Fibroblast of skin of scalp (primary cell): ENCODE results near the gene EIF2D.
A peak's percentile ranks its signal among the peaks of the same experiment; 100 is the strongest.
"Not testable (repeated sequence)": the region's sequence is repeated elsewhere in the genome, so short reads cannot be mapped to it uniquely, and the experiment has no call there.

Experiments used
- DNase-seq: peaks from one replicate; pipeline ENCODE4 v3.0.0-alpha.2; 2013

Gene EIF2D

DNA sequence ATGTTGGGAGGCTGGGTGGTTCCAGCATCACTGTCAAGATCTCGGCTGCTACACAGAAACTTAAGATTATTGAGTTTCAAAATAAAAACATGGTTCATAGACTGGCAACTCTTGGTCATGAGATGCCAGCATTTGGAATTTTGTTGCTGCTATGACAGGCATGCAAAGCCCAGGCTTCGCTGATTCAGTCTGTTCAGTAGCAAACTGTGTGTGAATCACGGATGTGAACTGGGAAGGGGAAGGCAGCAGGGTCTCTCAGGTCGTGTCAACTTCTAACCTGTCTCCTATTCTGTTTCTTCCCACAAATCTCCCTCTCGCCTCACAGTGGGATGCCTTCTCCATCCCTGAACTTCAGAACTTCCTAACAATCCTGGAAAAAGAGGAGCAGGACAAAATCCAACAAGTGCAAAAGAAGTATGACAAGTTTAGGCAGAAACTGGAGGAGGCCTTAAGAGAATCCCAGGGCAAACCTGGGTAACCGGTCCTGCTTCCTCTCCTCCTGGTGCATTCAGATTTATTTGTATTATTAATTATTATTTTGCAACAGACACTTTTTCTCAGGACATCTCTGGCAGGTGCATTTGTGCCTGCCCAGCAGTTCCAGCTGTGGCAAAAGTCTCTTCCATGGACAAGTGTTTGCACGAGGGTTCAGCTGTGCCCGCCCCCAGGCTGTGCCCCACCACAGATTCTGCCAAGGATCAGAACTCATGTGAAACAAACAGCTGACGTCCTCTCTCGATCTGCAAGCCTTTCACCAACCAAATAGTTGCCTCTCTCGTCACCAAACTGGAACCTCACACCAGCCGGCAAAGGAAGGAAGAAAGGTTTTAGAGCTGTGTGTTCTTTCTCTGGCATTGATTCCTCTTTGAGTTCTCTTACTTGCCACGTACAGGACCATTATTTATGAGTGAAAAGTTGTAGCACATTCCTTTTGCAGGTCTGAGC lies 25.5 kb downstream of the EIF2D start:
- no peak for DNase-seq

DNA sequence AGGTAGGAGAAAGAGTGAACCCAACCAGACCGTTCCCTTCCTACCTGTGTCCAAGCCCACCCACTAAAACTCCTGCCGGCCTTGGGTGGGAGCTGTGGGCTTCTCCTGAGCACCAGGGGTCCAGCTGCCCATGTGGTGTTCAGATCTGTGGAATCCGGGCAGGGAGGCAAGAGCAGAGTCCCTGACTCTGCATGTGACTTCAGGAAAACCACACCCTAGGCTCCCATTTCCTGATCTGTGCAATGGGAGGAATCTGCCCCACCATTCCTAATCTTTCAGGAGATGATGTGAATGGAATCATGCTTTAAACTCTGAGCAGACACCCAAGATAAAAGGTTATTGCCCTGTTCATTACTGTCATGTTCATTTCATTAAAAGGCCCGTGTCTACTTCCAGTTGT lies 27.6 kb downstream of the EIF2D start:
- no peak for DNase-seq

DNA sequence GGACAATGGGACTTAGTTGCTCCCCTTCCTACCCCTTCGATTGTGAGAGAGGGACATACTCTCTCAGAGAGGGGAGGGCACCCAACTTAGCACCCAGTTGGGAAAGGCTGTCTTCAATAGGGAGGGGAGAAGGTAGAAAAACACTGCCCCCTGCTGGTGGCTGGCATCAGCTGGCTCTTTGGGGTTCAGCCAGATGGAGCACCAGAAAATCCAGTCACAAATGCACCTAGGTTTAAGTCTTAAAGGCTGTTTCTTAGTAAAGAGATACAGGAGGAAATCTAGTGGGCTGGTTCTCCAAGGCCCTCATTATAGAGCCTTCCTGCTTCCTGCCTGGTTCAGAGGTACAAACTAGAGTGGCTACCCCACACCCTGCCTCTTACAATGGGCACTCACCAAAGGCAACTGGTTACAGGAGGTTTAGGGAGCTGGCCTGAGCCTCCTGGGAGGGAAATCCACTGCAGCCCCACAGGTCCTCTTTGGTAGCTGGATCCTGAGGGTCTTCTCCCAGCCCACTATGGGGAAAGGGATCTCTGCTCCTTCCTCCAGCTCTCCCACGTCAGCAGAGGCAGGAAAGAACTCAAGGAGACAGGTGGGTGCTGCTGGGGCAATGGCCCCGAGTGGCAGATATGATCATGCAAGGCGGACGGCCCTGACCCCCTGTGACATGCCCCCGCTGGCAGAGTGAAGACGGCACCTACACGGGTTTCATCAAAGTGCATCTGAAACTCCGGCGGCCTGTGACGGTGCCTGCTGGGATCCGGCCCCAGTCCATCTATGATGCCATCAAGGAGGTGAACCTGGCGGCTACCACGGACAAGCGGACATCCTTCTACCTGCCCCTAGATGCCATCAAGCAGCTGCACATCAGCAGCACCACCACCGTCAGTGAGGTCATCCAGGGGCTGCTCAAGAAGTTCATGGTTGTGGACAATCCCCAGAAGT lies 28.3 kb downstream of the EIF2D start:
- peak; percentile 68 for DNase-seq

GRCh38 chr1:206582971-206583706 lies 29.1 kb downstream of the EIF2D start:
- no peak for DNase-seq

DNA sequence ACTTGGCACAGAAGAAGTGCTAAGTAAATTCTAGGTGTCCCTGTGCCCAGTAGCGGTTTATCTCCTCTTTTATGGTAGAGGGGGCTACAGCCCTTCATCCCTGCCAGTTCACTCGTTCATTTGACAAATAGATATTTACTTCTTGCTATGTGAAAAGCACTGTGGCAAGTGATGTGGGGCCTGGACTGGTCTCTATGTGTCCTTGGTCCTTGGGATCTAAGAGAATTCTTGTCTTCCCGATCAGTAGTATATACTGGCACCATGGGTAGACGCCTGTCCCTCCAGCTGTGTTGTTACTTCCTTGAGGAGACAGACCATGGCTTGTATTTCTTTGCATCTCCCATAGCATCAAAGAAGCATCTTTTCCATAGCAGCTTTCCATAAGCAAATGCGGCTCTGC lies 29.7 kb downstream of the EIF2D start:
- DNase-seq = no peak

DNA sequence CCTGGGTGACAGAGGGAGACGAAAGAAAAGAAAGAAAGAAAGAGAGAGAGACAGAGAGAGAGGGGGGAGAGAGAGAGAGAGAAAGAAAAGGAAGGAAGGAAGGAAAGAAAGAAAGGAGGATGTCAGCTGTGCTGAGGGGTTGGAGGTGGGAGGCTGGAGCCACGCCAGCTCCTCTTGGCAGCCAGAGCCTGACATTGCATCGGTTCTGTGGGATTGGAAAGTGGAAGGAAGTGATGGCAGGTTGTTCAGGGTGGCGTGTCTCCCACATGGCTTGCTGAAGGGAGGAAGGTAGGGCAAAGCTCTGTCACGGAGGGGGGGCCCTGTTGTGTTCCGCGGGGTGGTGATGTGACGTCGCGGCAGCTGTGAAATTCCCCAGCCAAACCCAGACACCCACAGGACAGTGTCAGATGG lies 30.7 kb downstream of the EIF2D start:
- no peak for DNase-seq

DNA sequence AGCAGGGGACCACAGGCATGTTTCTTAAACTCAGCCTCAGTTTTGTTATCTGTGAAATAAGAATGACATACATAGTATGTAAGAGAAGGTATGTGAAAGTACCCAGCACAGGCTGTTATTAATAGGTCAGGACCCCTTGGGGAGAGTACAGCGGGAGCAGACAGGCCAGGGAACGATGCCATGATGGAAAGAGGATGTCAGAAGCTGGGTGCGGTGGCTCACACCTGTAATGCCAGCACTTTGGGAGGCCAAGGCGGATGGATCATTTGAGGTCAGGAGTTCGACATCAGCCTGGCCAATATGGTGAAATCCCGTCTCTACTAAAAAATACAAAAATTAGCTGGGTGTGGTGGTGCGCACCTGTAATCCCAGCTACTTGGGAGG lies 31.2 kb downstream of the EIF2D start:
- not testable (repeated sequence) for DNase-seq

DNA sequence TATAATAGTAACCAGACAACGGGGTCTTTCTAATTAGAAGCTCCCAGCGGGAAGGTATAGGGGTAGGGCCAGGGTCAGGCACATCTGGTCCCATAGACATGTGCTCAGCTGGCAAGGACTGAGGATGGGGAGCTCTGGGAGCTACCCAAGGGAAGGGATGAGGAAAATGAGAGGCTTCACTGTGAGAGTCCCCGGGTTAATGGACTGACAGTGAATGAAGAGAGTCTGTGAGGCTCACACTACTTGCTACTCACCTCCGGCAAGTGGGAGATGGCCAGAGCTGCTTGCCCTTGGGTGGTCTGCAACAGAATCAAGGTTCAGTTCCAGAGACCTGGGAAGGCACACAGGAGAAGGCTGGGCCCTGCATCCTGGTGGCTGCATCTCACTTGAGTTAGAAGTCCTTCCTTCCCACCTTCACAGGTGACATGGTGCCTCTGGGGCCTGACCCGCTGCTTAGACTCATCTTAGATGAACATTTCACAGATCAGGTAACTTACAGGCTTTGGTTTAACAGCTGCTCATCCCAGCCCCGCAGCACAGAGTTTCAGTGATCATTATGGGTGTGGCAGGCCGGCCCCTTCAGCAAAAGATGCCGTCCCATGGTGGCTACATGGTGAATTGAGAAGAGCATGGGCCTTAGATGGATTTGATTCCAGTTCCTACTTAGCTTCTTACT lies 31.7 kb downstream of the EIF2D start:
- no peak for DNase-seq

DNA sequence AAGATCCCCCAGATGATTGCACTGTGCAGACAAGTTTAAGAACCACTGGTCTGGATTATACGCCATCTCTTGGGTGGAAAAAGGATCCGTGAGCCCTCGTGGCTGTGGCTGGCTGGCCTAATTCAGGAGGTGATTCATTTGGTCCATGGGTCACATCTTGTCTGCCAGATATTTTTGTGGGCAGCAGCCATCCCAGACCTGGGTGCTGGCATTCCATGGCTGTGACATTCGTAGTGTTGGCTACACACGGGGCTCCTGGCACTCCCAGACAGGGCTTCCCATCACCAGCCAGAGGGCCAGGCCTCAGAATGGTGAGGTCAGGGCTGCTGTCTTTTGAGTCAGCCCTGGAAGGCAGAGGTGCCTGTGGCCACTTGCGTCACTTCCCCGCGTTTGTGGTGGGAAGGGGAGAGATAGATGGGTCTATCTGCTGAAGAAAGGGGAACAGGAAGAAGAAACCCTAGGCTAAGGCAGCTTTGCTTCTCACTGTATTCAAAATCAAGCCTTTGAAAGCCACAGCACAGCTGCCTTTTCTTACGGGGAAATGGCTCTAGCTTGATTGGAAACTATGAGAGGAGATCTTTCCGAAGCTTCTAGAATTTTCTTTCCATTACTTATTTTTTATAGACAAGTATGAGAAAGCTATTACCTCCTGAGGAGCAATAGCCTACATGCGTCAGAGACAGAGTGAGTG lies 32.4 kb downstream of the EIF2D start:
- peak; percentile 45 for DNase-seq

DNA sequence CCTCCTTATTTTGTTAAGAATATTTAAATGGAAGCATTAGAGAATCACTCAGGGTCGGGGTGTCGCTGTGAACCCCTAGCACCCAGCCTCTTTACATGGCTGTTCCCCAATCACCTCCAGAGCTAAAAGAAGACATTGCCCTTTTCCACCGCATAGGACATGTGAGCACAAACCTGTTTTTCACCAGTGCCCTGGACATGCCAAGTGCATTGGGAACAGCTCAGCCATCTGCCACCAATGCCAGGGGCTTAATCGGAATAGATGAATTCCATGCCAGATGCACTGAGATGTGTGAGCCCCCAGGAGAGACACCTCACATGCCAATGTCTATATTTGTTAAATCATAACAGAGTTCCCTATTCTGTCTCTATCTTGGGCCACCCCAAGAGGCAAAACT lies 33.3 kb downstream of the EIF2D start:
- no peak for DNase-seq

DNA sequence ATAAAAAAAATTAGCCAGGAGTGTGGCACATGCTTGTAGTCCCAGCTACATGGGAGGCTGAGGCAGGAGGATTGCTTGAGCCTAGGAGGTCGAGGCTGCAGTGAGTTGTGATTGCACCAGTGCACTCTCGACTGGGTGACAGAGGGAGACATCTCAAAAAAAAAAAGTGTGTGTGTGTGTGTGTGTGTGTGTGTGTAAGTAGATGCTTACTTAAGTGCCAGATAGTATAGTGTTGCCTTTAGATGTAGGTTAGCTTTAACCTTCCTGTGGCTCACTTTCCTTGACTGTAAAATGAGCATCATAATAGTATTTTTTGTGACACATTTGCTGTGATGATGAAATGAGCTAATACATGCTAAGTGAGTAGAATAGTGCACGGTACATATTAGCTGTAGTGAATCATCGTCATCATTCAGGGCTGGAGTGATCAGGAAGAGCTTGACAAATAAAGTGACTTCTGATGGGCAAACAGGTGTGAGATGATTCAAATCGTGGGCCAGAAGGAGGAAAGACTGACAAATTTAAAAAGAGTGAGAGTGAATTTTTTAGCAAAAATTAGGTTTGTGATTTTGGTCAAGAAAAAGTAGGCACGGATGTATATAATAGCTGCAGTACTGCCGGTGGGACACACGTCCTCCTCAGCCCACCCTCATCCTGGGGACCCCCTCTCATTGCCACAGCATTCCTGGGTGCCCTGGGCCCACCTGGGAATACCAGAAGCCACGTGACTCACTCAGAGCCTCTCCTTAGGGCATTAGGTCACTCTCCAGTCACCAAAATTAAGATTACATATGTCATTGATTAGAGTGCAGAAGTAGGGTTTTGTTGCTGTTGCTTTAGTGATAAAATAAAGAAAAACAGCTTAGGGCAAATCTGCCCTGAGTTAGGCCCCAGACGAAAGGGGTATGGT lies 33.9 kb downstream of the EIF2D start:
- DNase-seq = no peak

DNA sequence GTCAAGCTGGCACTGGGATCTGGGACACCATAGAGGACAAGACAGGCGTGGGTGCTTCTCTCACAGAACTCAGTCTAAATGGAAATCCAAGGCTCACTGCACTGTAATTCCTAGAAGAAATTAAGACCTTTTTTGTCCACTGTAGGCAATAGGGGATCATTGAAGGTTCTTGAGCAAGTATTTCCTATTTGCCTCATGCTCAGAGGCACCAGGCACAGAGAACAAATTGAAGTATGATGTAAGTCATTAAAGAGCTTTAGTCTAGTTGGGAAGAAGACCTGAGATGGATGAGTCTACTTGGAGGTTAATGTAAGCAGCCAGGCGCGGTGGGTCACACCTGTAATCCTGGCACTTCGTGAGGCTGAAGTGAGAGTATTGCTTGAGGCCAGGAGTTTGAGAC lies 34.6 kb downstream of the EIF2D start:
- DNase-seq = no peak

DNA sequence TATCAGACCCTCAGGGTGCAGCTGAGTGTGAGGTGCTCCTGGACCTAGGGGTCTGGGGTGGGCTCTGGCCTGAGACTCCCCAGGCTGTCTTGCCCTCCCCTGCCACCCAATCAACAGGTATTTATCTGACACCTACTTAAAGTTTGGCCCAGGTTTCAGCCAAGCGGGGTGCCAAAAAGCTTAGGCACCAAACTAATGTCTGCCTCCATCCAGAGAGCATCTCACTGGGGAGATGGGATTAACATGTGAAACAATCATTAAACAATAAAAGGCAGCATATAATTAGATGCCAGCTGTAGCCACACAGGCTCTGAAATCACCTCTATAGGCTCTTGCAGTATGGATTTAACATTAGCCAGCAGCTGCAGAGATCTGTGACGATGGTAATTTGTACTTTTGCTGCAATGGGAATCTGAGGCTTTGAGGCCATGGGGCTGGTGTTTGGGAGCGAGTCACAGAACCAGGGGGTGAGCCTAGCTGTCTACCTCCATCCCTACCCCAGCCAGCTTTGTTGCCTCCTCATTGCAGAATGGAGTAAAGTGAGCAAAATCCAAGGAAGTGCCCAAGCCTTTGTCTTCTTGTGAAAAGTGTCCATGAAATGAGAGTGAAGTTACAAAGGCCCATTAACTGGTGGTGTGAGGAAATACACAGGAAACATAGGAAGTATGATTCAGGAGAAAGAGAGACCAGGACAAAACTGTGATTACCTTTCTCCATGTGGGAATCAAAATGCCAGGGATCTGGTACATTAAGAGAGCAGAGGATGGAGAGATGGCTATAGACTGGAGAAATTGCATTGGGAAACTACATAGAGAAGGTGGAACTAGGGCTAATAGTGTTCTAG lies 36.1 kb downstream of the EIF2D start:
- DNase-seq = no peak

DNA sequence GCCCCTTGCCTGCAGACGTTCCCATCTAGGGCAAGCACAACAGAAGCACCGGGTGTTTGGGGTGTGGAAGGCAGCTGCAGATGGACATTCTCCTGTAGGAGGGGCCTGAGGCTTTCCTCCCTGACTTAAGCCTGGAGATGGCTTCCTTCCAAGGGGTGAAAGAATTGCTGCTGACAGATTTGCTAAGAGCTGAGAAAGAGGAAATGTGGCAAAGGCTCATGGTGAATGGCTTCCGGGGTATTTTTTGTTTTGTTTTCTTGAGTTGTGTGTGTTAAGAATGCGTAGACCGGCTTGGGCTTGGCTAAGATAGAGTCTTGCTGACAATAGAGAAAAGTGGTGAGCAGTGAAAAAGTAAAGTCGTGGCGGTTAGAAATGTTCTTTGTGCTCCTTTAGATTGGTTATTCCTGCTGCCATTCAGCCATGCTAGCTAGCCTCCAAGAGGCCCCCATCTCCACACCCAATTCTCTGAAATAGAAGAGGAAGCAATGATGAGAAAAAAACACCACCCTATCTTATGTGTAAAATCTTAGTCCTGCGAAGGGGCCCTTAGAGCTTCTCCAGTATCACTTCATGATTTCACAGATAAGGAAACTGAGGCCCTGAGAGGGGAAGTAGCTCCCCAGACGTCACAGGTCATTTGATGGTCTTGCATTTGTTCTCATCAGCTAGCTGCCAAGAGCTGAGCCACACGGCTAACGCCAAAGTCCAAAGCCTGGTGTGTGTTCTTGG lies 36.9 kb downstream of the EIF2D start:
- DNase-seq = peak; percentile 73

GRCh38 chr1:206573762-206574161 lies 38.5 kb downstream of the EIF2D start:
- DNase-seq = no peak

DNA sequence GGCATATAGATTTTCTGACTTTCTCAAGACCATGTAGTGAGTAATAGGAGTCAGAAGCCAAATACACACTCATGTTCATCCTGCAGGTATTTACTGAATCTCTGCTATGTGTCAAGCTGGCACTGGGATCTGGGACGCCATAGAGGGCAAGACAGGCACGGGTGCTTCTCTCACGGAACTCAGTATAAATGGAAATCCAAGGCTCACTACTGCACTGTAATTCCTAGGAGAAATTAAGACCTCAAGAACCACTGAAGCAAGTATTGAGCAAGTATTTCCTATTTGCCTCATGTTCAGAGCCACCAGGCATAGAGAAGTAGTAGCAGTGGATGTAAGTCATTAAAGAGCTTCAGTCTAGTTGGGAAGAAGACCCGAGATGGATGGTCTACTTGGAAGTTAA lies 38.9 kb downstream of the EIF2D start:
- no peak for DNase-seq

- DNase-seq = no peak
These were observed 39.4 kb downstream of the EIF2D start for GRCh38 chr1:206572835-206573234.

- no peak for DNase-seq
These were observed 41.7 kb downstream of the EIF2D start for GRCh38 chr1:206570529-206570928.

DNA sequence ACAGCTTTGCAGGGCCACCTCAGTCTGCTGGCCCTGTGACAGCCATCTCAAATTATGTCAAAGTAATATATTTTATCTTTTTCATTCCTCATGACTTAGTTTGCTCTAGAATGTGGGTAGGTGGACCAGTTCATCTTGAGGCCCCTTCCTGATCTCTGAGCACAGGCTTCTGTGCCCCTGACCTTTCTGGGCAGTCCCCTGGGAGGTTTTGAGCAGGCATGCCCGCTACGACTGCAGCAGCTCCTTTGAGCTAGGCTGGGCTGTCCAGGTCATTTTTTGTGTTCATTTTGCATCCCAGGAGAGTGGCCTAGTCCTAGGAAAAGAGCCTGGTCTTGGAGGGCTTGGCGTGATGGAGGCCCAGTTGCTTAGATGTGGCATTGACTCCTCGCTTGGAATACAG lies 42.7 kb downstream of the EIF2D start:
- DNase-seq = no peak
